OCI-LY7 (cell line): Measurements from ENCODE around the gene FAM120B. TPM values are rescaled to one million over a fixed set of nuclear protein-coding genes. Genes with fewer than 3 reads are reported as not detected.

Source experiments
- BruUV-seq: library from RNA; stranded (reverse); fragments of 400-500 nt; replicated peaks from 2 replicates; lab custom pipeline; 2021; lab: Mats Ljungman, UMichigan
- CTCF ChIA-PET: fragments of 300-600 bp; sonication (Branson Sonifier 250); formaldehyde crosslinking; loops from one replicate; lab custom pipeline; 2022; ENCODE audit warnings: antibody characterized with exemption; ENCODE audit not compliant: unreplicated experiment; lab: Charles Lee
- POLR2A ChIA-PET: fragments of 300-600 bp; sonication (Branson Sonifier 250); formaldehyde crosslinking; loops from one replicate; lab custom pipeline; 2022; ENCODE audit warnings: antibody characterized with exemption; lab: Charles Lee
- DNase-seq: peaks from one replicate; pipeline ENCODE4 v3.0.0-alpha.2; 2015; ENCODE audit warnings: low spot score
- H2AFZ ChIP-seq: fragments of 200-600 bp; sonication (generic), shearing (Covaris generic); 2 replicates; pipeline ENCODE4 v1.6.1; 2014; ENCODE audit warnings: mild to moderate bottlenecking, antibody characterized with exemption, low read length, moderate library complexity
- H3K27ac ChIP-seq: fragments of 200-600 bp; sonication (generic); 2 replicates; pipeline ENCODE4 v1.5.1; 2014; ENCODE audit warnings: mixed run types, low read depth, mild to moderate bottlenecking, moderate library complexity, low read length, inconsistent platforms; ENCODE audit not compliant: poor library complexity, severe bottlenecking
- H3K36me3 ChIP-seq: fragments of 200-600 bp; sonication (generic); 2 replicates; pipeline ENCODE4 v1.6.1; 2014; ENCODE audit warnings: mild to moderate bottlenecking, antibody characterized with exemption, low read length, moderate library complexity, mixed read lengths; ENCODE audit not compliant: insufficient read depth
- H3K4me1 ChIP-seq: fragments of 200-600 bp; sonication (generic); 2 replicates; pipeline ENCODE4 v1.5.1; 2014; ENCODE audit warnings: mild to moderate bottlenecking, low read length; ENCODE audit not compliant: insufficient read depth, poor library complexity, severe bottlenecking
- H3K4me2 ChIP-seq: fragments of 200-600 bp; sonication (generic); 2 replicates; pipeline ENCODE4 v1.6.1; 2014; ENCODE audit warnings: mild to moderate bottlenecking, low read length
- H3K4me3 ChIP-seq: fragments of 200-600 bp; sonication (generic); 2 replicates; pipeline ENCODE4 v1.5.1; 2014; ENCODE audit warnings: mild to moderate bottlenecking, low read depth, low read length; ENCODE audit not compliant: poor library complexity, severe bottlenecking
- H3K79me2 ChIP-seq: fragments of 200-600 bp; sonication (generic); 2 replicates; pipeline ENCODE4 v1.6.1; 2016; ENCODE audit warnings: low read depth, mild to moderate bottlenecking, low read length, moderate library complexity, mixed read lengths; ENCODE audit not compliant: insufficient read depth
- H3K9me2 ChIP-seq: fragments of 200-600 bp; sonication (generic); 2 replicates; pipeline ENCODE4 v1.6.1; 2016; ENCODE audit warnings: mild to moderate bottlenecking, low read length, mixed read lengths; ENCODE audit not compliant: insufficient read depth
- H3K9me3 ChIP-seq: fragments of 200-600 bp; sonication (generic); 2 replicates; pipeline ENCODE4 v1.6.1; 2014; ENCODE audit warnings: mild to moderate bottlenecking, mixed run types, low read length, mixed read lengths
- H4K20me1 ChIP-seq: fragments of 200-600 bp; sonication (generic); 2 replicates; pipeline ENCODE4 v1.6.1; 2014; ENCODE audit warnings: mild to moderate bottlenecking, antibody characterized with exemption, low read length, moderate library complexity, mixed read lengths; ENCODE audit not compliant: insufficient read depth
- CTCF ChIP-seq: fragments of 200-600 bp; sonication (generic); conservative IDR thresholded peaks from 2 replicates; pipeline ENCODE4 v1.5.1; 2014; ENCODE audit warnings: mild to moderate bottlenecking, antibody characterized with exemption, low read length, moderate library complexity, mixed read lengths
- EZH2phosphoT487 ChIP-seq: fragments of 200-600 bp; sonication (generic); IDR thresholded peaks from 2 replicates; pipeline ENCODE4 v1.6.1; 2018; ENCODE audit warnings: low read depth, borderline replicate concordance, mild to moderate bottlenecking, mixed run types, antibody characterized with exemption, low read length, moderate library complexity, mixed read lengths
- intact Hi-C: fragments of 100-400 bp; cut with micrococcal nuclease; formaldehyde crosslinking; loops from one replicate; pipeline ENCODE4 v1.10.0; 2022; ENCODE audit not compliant: unreplicated experiment
- total RNA-seq, 2 experiments: library from RNA; depleted of rRNA in 1 of 2; stranded (reverse); fragments of >200 nt in 1 of 2; shearing (Covaris generic) in 1 of 2; gene quantifications; 2 replicates each; pipeline ENCODE4 v1.2.3, GENCODE V29; 2014 to 2022

FAM120B gene
- total RNA-seq, 2 experiments from 2014 or later, result 12.8 to 32.9 TPM

- Histone ChIP-seq H3K79me2 (no peaks in the 10 kb centered on the region), H3K27ac (no peak overlapping the region), H3K4me3 (no peak overlapping the region), H3K9me3 (peaks cover 10% of the 10 kb centered on the region; the same call in 1 of the 2 replicates), H2AFZ (no peak overlapping the region), H3K36me3 (no peaks in the 10 kb centered on the region), H3K4me2 (no peak overlapping the region), H3K4me1 (peaks cover 7% of the 10 kb centered on the region), H4K20me1 (0 out of 2 replicates have a peak, but pooled peaks cover 5% of the 10 kb centered on the region), H3K9me2 (no peaks in the 10 kb centered on the region)
- DNase-seq, result no peak
- intact Hi-C loops, result loop anchor here (10.0 kb wide), 1 partner anchor 502 kb away; no protein-coding TSS in a partner anchor
- POLR2A ChIA-PET, result no interaction called here
- BruUV-seq, result no TSS peak
- CTCF ChIA-PET, result no interaction called here
- TF ChIP-seq EZH2phosphoT487 (no peak), CTCF (no peak)
Observed at GRCh38 chr6:170296423-170296745, 10.2 kb upstream of the FAM120B start.

DNA sequence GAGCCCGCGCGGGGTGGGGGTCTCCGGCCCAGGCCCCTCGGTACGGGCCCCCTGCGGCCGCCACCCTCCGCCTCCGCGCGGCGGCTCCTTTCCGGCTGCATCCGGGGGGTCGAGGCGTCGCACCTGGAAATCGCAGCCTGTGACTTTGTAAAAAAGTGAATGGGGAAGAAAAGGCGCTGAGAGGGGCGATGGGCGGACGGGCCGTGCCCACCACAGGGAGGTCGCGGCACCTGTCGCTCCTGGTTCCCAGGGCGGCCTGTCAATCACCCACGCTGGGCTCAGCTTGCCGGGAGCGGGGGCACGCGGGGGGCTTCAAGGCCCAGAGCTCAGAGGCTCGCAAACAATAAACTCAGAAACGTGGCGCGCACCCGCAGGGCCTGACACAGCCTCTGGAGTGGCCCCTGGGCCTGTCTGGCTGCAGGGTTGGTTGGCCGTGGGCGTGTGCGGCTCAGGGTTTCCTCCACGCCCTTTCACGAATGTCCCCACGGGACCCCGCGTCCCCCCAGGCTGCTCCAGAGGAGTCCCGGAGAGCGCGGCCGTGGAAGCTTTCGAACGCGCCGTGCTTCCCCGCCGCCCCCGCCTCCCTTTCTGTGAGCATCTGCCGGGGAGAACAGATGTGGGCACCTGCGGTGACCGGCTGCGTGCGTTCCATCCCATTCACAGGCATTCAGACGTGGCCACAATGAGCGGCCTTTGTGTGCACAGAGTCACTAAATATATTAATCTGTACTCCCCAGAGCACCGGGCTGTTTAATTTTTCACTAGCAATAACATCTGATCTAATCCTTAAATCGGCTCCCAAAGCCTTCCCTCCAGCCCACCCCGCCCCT, 9.6 kb upstream of the FAM120B start:
- intact Hi-C loops, result loop anchor here (10.0 kb wide), 1 partner anchor 502 kb away; no protein-coding TSS in a partner anchor
- POLR2A ChIA-PET, result no interaction called here
- Histone ChIP-seq H2AFZ (no peak overlapping the region), H3K36me3 (no peaks in the 10 kb centered on the region), H3K79me2 (no peaks in the 10 kb centered on the region), H4K20me1 (0 out of 2 replicates have a peak, but pooled peaks cover 5% of the 10 kb centered on the region), H3K4me2 (no peak overlapping the region), H3K4me1 (peaks cover 7% of the 10 kb centered on the region), H3K9me2 (no peaks in the 10 kb centered on the region), H3K9me3 (peaks cover 10% of the 10 kb centered on the region; the same call in 1 of the 2 replicates), H3K4me3 (no peak overlapping the region), H3K27ac (no peak overlapping the region)
- CTCF ChIA-PET, result interaction anchor here (0.6 kb wide), 1 partner anchor 388 kb away, joined by 3 read pairs; no protein-coding TSS in a partner anchor
- BruUV-seq, result no TSS peak
- no peak; the same call in 1 of the 2 replicates for TF ChIP-seq EZH2phosphoT487
- no peak for DNase-seq

DNA sequence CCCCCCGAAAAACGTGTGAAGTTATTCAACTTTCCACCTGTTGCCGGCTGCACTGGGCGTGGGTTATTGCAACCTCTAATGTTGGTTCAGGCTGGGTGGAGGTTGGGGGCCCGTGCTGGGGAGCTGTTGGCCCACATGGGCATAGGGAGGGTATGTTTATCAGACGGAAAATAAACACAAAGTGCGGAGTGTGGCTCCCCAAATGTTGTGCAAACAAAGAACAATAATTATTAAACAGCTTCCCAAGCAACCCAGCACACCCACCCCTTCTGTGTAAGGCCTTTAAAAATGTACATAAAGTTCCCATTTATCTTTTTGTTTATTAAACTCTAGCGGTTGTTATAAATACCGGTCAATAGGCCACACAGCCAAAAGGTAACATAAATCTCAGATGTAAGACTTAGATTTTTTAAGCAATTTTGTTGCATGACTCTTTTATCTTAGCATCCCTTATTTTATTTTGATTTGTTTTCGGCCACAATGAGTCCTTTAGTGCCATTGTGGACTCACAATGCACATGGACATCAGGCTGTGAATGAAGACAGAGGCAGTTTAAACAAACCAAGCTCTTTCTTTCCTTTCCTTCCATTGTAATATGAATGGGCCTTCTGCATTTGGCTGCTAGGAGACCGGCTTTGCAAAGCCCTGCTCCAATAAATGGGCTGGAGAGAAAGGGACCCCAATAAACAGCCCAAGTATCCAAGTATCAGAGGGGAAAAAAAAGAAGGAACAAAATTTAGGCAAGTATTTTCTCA, 8.8 kb upstream of the FAM120B start:
- CTCF ChIA-PET, result no interaction called here
- H3K9me3 ChIP-seq, result peaks cover 10% of the 10 kb centered on the region; the same call in 1 of the 2 replicates
- peaks cover 7% of the 10 kb centered on the region for H3K4me1 ChIP-seq
- no peak overlapping the region for H3K4me3 ChIP-seq
- no peak for DNase-seq
- H4K20me1 ChIP-seq, result no peaks in the 10 kb centered on the region
- no peak overlapping the region for H3K4me2 ChIP-seq
- H2AFZ ChIP-seq, result no peak overlapping the region
- intact Hi-C loops, result loop anchor here (10.0 kb wide), 1 partner anchor 503 kb away; no protein-coding TSS in a partner anchor
- no peak for TF ChIP-seq EZH2phosphoT487
- no peak for TF ChIP-seq CTCF
- H3K36me3 ChIP-seq, result no peaks in the 10 kb centered on the region
- H3K27ac ChIP-seq, result no peak overlapping the region
- no peaks in the 10 kb centered on the region for H3K79me2 ChIP-seq
- no peaks in the 10 kb centered on the region for H3K9me2 ChIP-seq
- no TSS peak for BruUV-seq
- POLR2A ChIA-PET, result no interaction called here
